ENCODE data around the gene PTPN20.

Gene PTPN20

GRCh38 chr10:47008769-47009168 lies 97.5 kb downstream of the PTPN20 start:
- H4K20me1 ChIP-seq (ENCODE audit: control insufficient read depth, insufficient read depth, low read depth, low read length) = no peaks in the 10 kb centered on the region
- H3K27me3 ChIP-seq (ENCODE audit: control insufficient read depth, low read length) = no peaks in the 10 kb centered on the region
- no peaks in the 10 kb centered on the region for H3K4me1 ChIP-seq (ENCODE audit: control insufficient read depth, low read length)
- no peak overlapping the region for H3K4me2 ChIP-seq (ENCODE audit: low read length)
- H3K9me3 ChIP-seq (ENCODE audit: control insufficient read depth, insufficient read depth, low read length) = no peaks in the 10 kb centered on the region
- no peak overlapping the region for H3K4me3 ChIP-seq (ENCODE audit: low read length)
- no peaks in the 10 kb centered on the region for H3K9me2 ChIP-seq (replicated peaks; ENCODE audit: control insufficient read depth, low read length)
- no peaks in the 10 kb centered on the region for H3K79me2 ChIP-seq (ENCODE audit: control insufficient read depth, low read length)
- no peaks in the 10 kb centered on the region for H3F3A ChIP-seq (ENCODE audit: control insufficient read depth, insufficient read depth)
- TF ChIP-seq CTCF (IDR thresholded peaks at IDR 0.05; ENCODE audit: low read depth, low read length, poor library complexity, severe bottlenecking) = no peak
- no peak for TF ChIP-seq EZH2phosphoT487 (IDR thresholded peaks at IDR 0.05; ENCODE audit: borderline replicate concordance, low read length)
- H3K36me3 ChIP-seq (ENCODE audit: control insufficient read depth, low read length) = no peaks in the 10 kb centered on the region
- no peak overlapping the region for H3K27ac ChIP-seq (ENCODE audit: low read depth, low read length)

GRCh38 chr10:47009215-47009838 lies 98.1 kb downstream of the PTPN20 start:
- Histone ChIP-seq H3K36me3 (ENCODE audit: control insufficient read depth, low read length) (no peaks in the 10 kb centered on the region), H3K79me2 (ENCODE audit: control insufficient read depth, low read length) (no peaks in the 10 kb centered on the region), H3K9me2 (replicated peaks; ENCODE audit: control insufficient read depth, low read length) (no peaks in the 10 kb centered on the region), H3F3A (ENCODE audit: control insufficient read depth, insufficient read depth) (no peaks in the 10 kb centered on the region), H3K27me3 (ENCODE audit: control insufficient read depth, low read length) (no peaks in the 10 kb centered on the region), H3K4me2 (ENCODE audit: low read length) (no peak overlapping the region), H3K27ac (ENCODE audit: low read depth, low read length) (no peak overlapping the region), H4K20me1 (ENCODE audit: control insufficient read depth, insufficient read depth, low read depth, low read length) (no peaks in the 10 kb centered on the region), H3K4me1 (ENCODE audit: control insufficient read depth, low read length) (no peaks in the 10 kb centered on the region), H3K9me3 (ENCODE audit: control insufficient read depth, insufficient read depth, low read length) (no peaks in the 10 kb centered on the region), H3K4me3 (ENCODE audit: low read length) (no peak overlapping the region)
- TF ChIP-seq EZH2phosphoT487 (IDR thresholded peaks at IDR 0.05; ENCODE audit: borderline replicate concordance, low read length) (no peak), CTCF (IDR thresholded peaks at IDR 0.05; ENCODE audit: low read depth, low read length, poor library complexity, severe bottlenecking) (no peak)

GRCh38 chr10:47010036-47010435 lies 98.8 kb downstream of the PTPN20 start:
- Histone ChIP-seq H3K4me3 (ENCODE audit: low read length) (no peak overlapping the region), H3K27me3 (ENCODE audit: control insufficient read depth, low read length) (no peaks in the 10 kb centered on the region), H4K20me1 (ENCODE audit: control insufficient read depth, insufficient read depth, low read depth, low read length) (no peaks in the 10 kb centered on the region), H3K27ac (ENCODE audit: low read depth, low read length) (no peak overlapping the region), H3K4me2 (ENCODE audit: low read length) (no peak overlapping the region), H3K36me3 (ENCODE audit: control insufficient read depth, low read length) (no peaks in the 10 kb centered on the region), H3K4me1 (ENCODE audit: control insufficient read depth, low read length) (no peaks in the 10 kb centered on the region), H3K9me3 (ENCODE audit: control insufficient read depth, insufficient read depth, low read length) (no peaks in the 10 kb centered on the region), H3K79me2 (ENCODE audit: control insufficient read depth, low read length) (no peaks in the 10 kb centered on the region), H3K9me2 (replicated peaks; ENCODE audit: control insufficient read depth, low read length) (no peaks in the 10 kb centered on the region), H3F3A (ENCODE audit: control insufficient read depth, insufficient read depth) (no peaks in the 10 kb centered on the region)
- TF ChIP-seq EZH2phosphoT487 (IDR thresholded peaks at IDR 0.05; ENCODE audit: borderline replicate concordance, low read length) = no peak
- TF ChIP-seq CTCF (IDR thresholded peaks at IDR 0.05; ENCODE audit: low read depth, low read length, poor library complexity, severe bottlenecking) = no peak
